OCI-LY3 (cell line): ENCODE results near the gene CEBPE.

Experiments used
- CTCF ChIP-seq: fragments of 200-600, 300-600 bp; sonication (generic); IDR thresholded peaks from 2 replicates; pipeline ENCODE4 v1.5.1; 2014; ENCODE audit warnings: antibody characterized with exemption, low read length, low read depth
- EZH2phosphoT487 ChIP-seq: fragments of 200-600 bp; shearing (Covaris generic); IDR thresholded peaks from 2 replicates; pipeline ENCODE4 v1.6.1; 2018; ENCODE audit warnings: antibody characterized with exemption, mixed run types, low read depth

- TF ChIP-seq CTCF (no peak), EZH2phosphoT487 (no peak)
These were observed 12.4 kb downstream of the CEBPE start for GRCh38 chr14:23106747-23107045.
